ENCODE results near the gene AADAC.
"Not testable (repeated sequence)": the region's sequence is repeated elsewhere in the genome, so short reads cannot be mapped to it uniquely, and the experiment has no call there.

AADAC gene

GRCh38 chr3:151813799-151814198, at the start of gene AADAC:
TSS of gene AADAC (plus strand) at chr3:151814116. CDS start at chr3:151814163, 47 bp downstream.
- FAIRE-seq = no peak

GRCh38 chr3:151764699-151765098, 49.2 kb upstream of the AADAC start:
- not testable (repeated sequence) for FAIRE-seq

GRCh38 chr3:151765685-151766084, 48.2 kb upstream of the AADAC start:
- no peak for FAIRE-seq

GRCh38 chr3:151766454-151766853, 47.5 kb upstream of the AADAC start:
- FAIRE-seq = no peak

GRCh38 chr3:151768393-151768930, 45.5 kb upstream of the AADAC start:
- FAIRE-seq = no peak

GRCh38 chr3:151769175-151769574, 44.7 kb upstream of the AADAC start:
- FAIRE-seq = no peak

GRCh38 chr3:151770956-151771355, 43.0 kb upstream of the AADAC start:
- no peak for FAIRE-seq

- FAIRE-seq = no peak
These were observed 41.0 kb upstream of the AADAC start for GRCh38 chr3:151772825-151773480.

- FAIRE-seq = no peak
These were observed 39.7 kb upstream of the AADAC start for GRCh38 chr3:151774235-151774634.

GRCh38 chr3:151774910-151775309, 39.0 kb upstream of the AADAC start:
- FAIRE-seq = no peak

GRCh38 chr3:151775314-151776258, 38.3 kb upstream of the AADAC start:
- no peak for FAIRE-seq

- no peak for FAIRE-seq
These were observed 37.6 kb upstream of the AADAC start for GRCh38 chr3:151776259-151776740.

- FAIRE-seq = no peak
These were observed 36.0 kb upstream of the AADAC start for GRCh38 chr3:151777880-151778279.

GRCh38 chr3:151787626-151788025, 26.3 kb upstream of the AADAC start:
- no peak for FAIRE-seq

GRCh38 chr3:151788401-151788800, 25.5 kb upstream of the AADAC start:
- FAIRE-seq = no peak

- FAIRE-seq = peak; percentile 35
These were observed 24.0 kb upstream of the AADAC start for GRCh38 chr3:151789853-151790463.

- FAIRE-seq = not testable (repeated sequence)
These were observed 23.2 kb upstream of the AADAC start for GRCh38 chr3:151790763-151791162.

- no peak for FAIRE-seq
These were observed 21.5 kb upstream of the AADAC start for GRCh38 chr3:151792411-151792810.

- no peak for FAIRE-seq
These were observed 20.3 kb upstream of the AADAC start for GRCh38 chr3:151793636-151794035.

GRCh38 chr3:151794080-151794479, 19.8 kb upstream of the AADAC start:
- peak; percentile 15 for FAIRE-seq

GRCh38 chr3:151795276-151795675, 18.6 kb upstream of the AADAC start:
- FAIRE-seq = no peak

- no peak for FAIRE-seq
These were observed 17.7 kb upstream of the AADAC start for GRCh38 chr3:151796105-151796680.

- FAIRE-seq = no peak
These were observed 15.4 kb upstream of the AADAC start for GRCh38 chr3:151798466-151798865.

Measured in endometrium (tissue), 2 donors.